ENCODE measurements around the gene CDH13. TPM values are rescaled to one million over a fixed set of nuclear protein-coding genes. Genes with fewer than 3 reads are reported as not detected.

The CDH13 gene
- total RNA-seq, 2 experiments from 2014 or later, result not detected

DNA sequence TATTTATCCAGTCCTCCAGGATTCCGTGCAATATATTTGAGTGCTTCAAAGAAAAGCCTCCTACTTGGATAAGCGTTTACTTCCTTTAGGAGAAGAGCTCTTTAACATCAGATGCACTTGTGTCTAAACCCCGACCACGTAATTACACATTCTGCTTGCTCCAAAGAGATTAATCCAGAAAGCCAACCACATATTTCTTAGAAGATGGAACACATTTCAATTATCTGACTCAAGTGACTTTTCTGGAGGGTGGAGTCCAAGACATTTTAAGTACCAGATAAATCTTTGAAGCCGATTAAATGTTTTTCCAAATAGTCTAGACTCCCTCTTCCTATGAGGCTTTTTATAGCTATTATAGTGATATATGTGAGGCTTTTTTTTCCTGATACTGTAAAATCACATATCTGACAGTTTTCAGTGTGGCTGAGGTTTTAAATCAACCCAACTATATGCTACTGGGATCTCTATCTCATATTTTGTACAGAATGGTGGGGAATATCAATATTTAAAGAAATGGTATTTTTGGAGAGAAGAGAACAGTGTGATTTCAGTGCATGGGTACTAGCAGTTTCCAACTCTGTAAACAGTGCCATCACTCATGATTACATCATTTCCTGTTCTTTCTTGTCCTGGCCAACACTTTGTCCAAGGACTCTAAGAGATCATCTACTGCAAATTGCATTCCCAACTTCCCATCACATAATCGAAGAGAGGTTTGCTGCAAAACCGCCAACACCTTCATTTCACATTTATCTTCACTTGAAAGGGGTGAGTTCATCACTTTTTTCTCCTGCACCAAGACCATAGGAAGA, 988.6 kb downstream of the CDH13 start:
- no peak for DNase-seq (ENCODE audit: low spot score)
- H3K79me2 ChIP-seq (ENCODE audit: insufficient read depth, low read depth, low read length), result no peaks in the 10 kb centered on the region
- ChIA-PET CTCF (ENCODE audit: unreplicated experiment) (no interaction called here), POLR2A (interaction anchor here (1.1 kb wide), 1 partner anchor 12 kb away, joined by 3 read pairs; no protein-coding TSS in a partner anchor)
- no TSS peak for BruUV-seq (replicated peaks)
- H3K4me3 ChIP-seq (ENCODE audit: low read depth, low read length, poor library complexity, severe bottlenecking), result no peak overlapping the region
- H3K9me3 ChIP-seq (ENCODE audit: low read length), result no peaks in the 10 kb centered on the region
- TF ChIP-seq EZH2phosphoT487 (IDR thresholded peaks at IDR 0.05; ENCODE audit: borderline replicate concordance, low read depth, low read length), result no peak
- no peak for TF ChIP-seq CTCF (conservative IDR thresholded peaks at IDR 0.05; ENCODE audit: low read length)
- intact Hi-C loops (cut with micrococcal nuclease; ENCODE audit: unreplicated experiment), result no loop called here
- no peaks in the 10 kb centered on the region for H3K4me1 ChIP-seq (ENCODE audit: insufficient read depth, low read length, poor library complexity, severe bottlenecking)
- no peaks in the 10 kb centered on the region for H3K36me3 ChIP-seq (ENCODE audit: insufficient read depth, low read length)
- no peak overlapping the region for H2AFZ ChIP-seq (ENCODE audit: low read length)
- H3K9me2 ChIP-seq (ENCODE audit: insufficient read depth, low read length), result no peaks in the 10 kb centered on the region
- no peak overlapping the region for H3K27ac ChIP-seq (ENCODE audit: low read depth, low read length, poor library complexity, severe bottlenecking)
- H3K4me2 ChIP-seq (ENCODE audit: low read length), result no peak overlapping the region
- H4K20me1 ChIP-seq (ENCODE audit: insufficient read depth, low read length), result no peaks in the 10 kb centered on the region

DNA sequence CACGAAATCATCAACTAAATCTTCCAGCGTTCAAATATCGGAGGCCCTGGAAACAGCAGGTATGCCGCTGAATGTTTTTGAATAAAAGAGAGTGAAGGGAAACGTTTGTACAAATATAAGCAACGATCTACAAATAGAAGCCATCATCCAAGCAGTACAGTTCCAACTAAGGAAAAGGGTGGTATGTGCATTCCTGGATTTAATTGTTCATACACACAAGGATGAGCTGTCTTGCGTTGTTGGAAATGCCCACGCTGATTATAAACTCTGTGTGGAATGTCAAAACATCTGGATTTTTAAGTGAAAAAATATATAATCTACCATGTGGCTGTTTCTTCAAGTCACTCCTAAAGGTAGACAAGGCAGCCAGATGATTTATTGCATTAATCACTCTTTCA, 989.2 kb downstream of the CDH13 start:
- BruUV-seq (replicated peaks), result no TSS peak
- Histone ChIP-seq H3K9me3 (ENCODE audit: low read length) (no peaks in the 10 kb centered on the region), H3K36me3 (ENCODE audit: insufficient read depth, low read length) (no peaks in the 10 kb centered on the region), H2AFZ (ENCODE audit: low read length) (no peak overlapping the region), H3K4me1 (ENCODE audit: insufficient read depth, low read length, poor library complexity, severe bottlenecking) (no peaks in the 10 kb centered on the region), H3K27ac (ENCODE audit: low read depth, low read length, poor library complexity, severe bottlenecking) (no peak overlapping the region), H3K4me2 (ENCODE audit: low read length) (no peak overlapping the region), H3K4me3 (ENCODE audit: low read depth, low read length, poor library complexity, severe bottlenecking) (no peak overlapping the region), H3K9me2 (ENCODE audit: insufficient read depth, low read length) (no peaks in the 10 kb centered on the region), H3K79me2 (ENCODE audit: insufficient read depth, low read depth, low read length) (no peaks in the 10 kb centered on the region), H4K20me1 (ENCODE audit: insufficient read depth, low read length) (no peaks in the 10 kb centered on the region)
- CTCF ChIA-PET (ENCODE audit: unreplicated experiment), result no interaction called here
- intact Hi-C loops (cut with micrococcal nuclease; ENCODE audit: unreplicated experiment), result no loop called here
- no peak for TF ChIP-seq CTCF (conservative IDR thresholded peaks at IDR 0.05; ENCODE audit: low read length)
- no peak for TF ChIP-seq EZH2phosphoT487 (IDR thresholded peaks at IDR 0.05; ENCODE audit: borderline replicate concordance, low read depth, low read length)
- POLR2A ChIA-PET, result no interaction called here
- DNase-seq (ENCODE audit: low spot score), result no peak

Measured in OCI-LY7 (cell line).